ENCODE measurements around the gene TMEM123.

- no peak for TF ChIP-seq POLR2A (IDR thresholded peaks at IDR 0.05)
- no peak for TF ChIP-seq CTCF (IDR thresholded peaks at IDR 0.05 in 8 of 11, conservative IDR thresholded peaks at IDR 0.05 in 3 of 11)
- TF ChIP-seq POLR2AphosphoS5 (IDR thresholded peaks at IDR 0.05), result peak in 2 of 3 donors; percentile 23 to 24
Measured at GRCh38 chr11:102393272-102393730, 59.3 kb downstream of the TMEM123 start.

All from spleen (tissue), 7 donors.